ENCODE results near the gene VAV2. TPM values are rescaled to one million over a fixed set of nuclear protein-coding genes. Genes with fewer than 3 reads are reported as not detected.

VAV2 gene
- total and polyA plus RNA-seq, 9 of the 15 experiments (the other 6 are each of a cell fraction or from before 2014, with no cell fraction given): 0.01 to 2.7 (median 1.0) TPM; not detected in 1

DNA sequence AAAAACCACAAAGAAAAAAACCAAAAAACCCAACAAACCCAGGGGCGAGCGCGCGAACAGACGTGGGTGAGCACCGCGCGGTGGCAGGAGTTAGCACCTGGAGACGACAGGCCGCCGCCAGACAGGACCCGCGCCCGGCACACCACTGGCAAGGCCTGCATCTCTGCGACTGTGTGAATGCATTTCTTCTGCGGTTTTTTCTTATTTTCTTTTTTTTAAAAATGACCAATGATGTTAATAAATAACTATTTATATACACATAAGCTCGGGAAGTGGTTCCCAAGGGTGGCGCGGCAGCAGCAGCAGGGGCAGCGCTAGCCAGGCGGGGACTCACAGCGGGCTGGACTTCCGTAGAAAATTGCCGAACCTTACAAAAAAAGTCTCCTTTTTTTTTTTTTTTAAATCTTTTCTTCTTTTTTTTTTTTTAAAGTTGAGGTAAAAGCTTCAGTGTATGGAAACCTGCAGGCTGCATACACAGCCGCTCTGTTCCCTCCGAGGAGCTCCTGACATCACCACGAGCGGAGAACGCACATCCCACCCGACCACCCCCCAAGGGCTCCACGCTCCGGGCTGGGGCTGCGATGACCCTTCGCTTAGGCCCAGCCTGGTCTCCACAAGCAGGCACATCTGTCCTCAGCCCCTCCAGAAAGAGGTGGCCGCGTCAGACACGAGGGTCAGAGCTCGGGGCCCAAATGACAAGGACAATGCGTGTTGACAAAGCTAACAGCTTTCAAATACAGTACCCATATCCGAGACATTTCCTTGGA is 40.5 kb upstream of the VAV2 start:
- FAIRE-seq: no peak
- DNase-seq (ENCODE audit: extremely low read depth in 1 of 4, low spot score in 3 of 4): no peak
- no TSS peak for BruUV-seq (replicated peaks)

DNA sequence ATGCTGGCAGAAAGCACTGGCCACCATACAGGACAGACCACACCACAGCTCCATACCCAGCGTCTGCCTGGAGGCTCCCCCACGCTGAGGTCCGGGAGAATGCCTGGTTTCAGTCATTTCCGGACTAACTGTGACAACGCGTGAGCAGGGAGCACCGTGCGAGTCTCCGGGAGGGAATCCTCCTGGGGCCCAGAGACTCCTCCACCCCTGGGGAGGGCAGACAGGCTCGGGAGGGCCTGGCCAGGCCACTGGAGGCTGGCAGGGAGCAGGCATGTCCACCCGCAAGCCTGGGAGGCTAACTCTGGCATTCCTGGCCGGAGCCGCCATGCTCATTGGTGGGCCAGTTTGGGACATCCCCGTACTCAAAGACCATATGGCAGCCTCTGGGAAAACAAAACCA is 39.7 kb upstream of the VAV2 start:
- WGBS (ENCODE audit: insufficient coverage, low coverage, missing lambda C conversion rate): 92% methylated on average over 11 of the region's 14 CpGs
- TF ChIP-seq PURB (CRISPR knock-in tag; IDR thresholded peaks at IDR 0.05; ENCODE audit: low read depth): no peak
- TF ChIP-seq, protein P1, sequence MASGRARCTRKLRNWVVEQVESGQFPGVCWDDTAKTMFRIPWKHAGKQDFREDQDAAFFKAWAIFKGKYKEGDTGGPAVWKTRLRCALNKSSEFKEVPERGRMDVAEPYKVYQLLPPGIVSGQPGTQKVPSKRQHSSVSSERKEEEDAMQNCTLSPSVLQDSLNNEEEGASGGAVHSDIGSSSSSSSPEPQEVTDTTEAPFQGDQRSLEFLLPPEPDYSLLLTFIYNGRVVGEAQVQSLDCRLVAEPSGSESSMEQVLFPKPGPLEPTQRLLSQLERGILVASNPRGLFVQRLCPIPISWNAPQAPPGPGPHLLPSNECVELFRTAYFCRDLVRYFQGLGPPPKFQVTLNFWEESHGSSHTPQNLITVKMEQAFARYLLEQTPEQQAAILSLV (tag; IDR thresholded peaks at IDR 0.05): no peak
- TF ChIP-seq KLF16 (IDR thresholded peaks at IDR 0.05): no peak
- no peak for TF ChIP-seq ESRRA (IDR thresholded peaks at IDR 0.05; ENCODE audit: borderline replicate concordance, low read depth)
- TF ChIP-seq TAF9B (IDR thresholded peaks at IDR 0.05; ENCODE audit: partially characterized antibody): no peak
- TF ChIP-seq, protein P2, sequence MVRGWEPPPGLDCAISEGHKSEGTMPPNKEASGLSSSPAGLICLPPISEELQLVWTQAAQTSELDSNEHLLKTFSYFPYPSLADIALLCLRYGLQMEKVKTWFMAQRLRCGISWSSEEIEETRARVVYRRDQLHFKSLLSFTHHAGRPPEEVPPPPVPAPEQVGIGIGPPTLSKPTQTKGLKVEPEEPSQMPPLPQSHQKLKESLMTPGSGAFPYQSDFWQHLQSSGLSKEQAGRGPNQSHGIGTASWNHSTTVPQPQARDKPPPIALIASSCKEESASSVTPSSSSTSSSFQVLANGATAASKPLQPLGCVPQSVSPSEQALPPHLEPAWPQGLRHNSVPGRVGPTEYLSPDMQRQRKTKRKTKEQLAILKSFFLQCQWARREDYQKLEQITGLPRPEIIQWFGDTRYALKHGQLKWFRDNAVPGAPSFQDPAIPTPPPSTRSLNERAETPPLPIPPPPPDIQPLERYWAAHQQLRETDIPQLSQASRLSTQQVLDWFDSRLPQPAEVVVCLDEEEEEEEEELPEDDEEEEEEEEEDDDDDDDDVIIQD (CRISPR knock-in tag; IDR thresholded peaks at IDR 0.05): no peak
- no peak for TF ChIP-seq MTF1 (CRISPR knock-in tag; IDR thresholded peaks at IDR 0.05; ENCODE audit: borderline replicate concordance)
- no peak for TF ChIP-seq RBM14 (IDR thresholded peaks at IDR 0.05; ENCODE audit: borderline replicate concordance, insufficient read depth, low read depth, low read length)
- TF ChIP-seq ZSCAN29 (IDR thresholded peaks at IDR 0.05): no peak

More for the DNA sequence above, 40.5 kb upstream of the VAV2 start:
- no peak overlapping the region for H3K27ac ChIP-seq (ENCODE audit: extremely low read depth, low read depth, low read length)
- ATAC-seq: no peak
- no peak overlapping the region for H3K9ac ChIP-seq (ENCODE audit: insufficient read depth in 1 of 2, low read depth in 2 of 2, low read length in 2 of 2)
- intact Hi-C loops (cut with micrococcal nuclease) (no loop called here), in situ Hi-C loops (cut with MboI) (no loop called here)
- TF ChIP-seq POLR2B (IDR thresholded peaks at IDR 0.05; ENCODE audit: low read depth, partially characterized antibody) (no peak), ARID1B (IDR thresholded peaks at IDR 0.05) (no peak)
- TF ChIP-seq, protein P3, sequence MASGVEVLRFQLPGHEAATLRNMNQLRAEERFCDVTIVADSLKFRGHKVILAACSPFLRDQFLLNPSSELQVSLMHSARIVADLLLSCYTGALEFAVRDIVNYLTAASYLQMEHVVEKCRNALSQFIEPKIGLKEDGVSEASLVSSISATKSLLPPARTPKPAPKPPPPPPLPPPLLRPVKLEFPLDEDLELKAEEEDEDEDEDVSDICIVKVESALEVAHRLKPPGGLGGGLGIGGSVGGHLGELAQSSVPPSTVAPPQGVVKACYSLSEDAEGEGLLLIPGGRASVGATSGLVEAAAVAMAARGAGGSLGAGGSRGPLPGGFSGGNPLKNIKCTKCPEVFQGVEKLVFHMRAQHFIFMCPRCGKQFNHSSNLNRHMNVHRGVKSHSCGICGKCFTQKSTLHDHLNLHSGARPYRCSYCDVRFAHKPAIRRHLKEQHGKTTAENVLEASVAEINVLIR (CRISPR knock-in tag; IDR thresholded peaks at IDR 0.05): no peak
- no peaks in the 10 kb centered on the region for H3K79me2 ChIP-seq (ENCODE audit: control insufficient read depth, insufficient read depth, low read length)
- H3K4me1 ChIP-seq (replicated peaks in 1 of 2; ENCODE audit: control insufficient read depth in 2 of 2, insufficient read depth in 2 of 2, low read length in 2 of 2): peaks cover 0 to 8% of the 10 kb centered on the region in 2 experiments; a peak in 1 of 5 replicates
- H3K27me3 ChIP-seq (ENCODE audit: control insufficient read depth in 2 of 2, insufficient read depth in 2 of 2, low read length in 2 of 2): no peaks in the 10 kb centered on the region
- ChIA-PET CTCF (ENCODE audit: low intra/inter-chr PET ratio) (no interaction called here), POLR2A (interaction anchor here (0.6 kb wide), 1 partner anchor 481 kb away, joined by 3 read pairs; no protein-coding TSS in a partner anchor)
- no peaks in the 10 kb centered on the region for H3K9me1 ChIP-seq (ENCODE audit: control insufficient read depth, insufficient read depth, low read length)
- no peaks in the 10 kb centered on the region for H4K20me1 ChIP-seq (replicated peaks; ENCODE audit: control insufficient read depth, insufficient read depth, low read length)
- no peaks in the 10 kb centered on the region for H3K9me3 ChIP-seq (replicated peaks; ENCODE audit: control insufficient read depth, insufficient read depth, low read depth, low read length)
- 89% methylated on average over 31 of the region's 40 CpGs for WGBS (ENCODE audit: insufficient coverage, low coverage, missing lambda C conversion rate)
- no peak overlapping the region for H2AFZ ChIP-seq (ENCODE audit: low read depth, low read length)
- H3K4me3 ChIP-seq: no peak overlapping the region
- peaks cover 48% of the 10 kb centered on the region; the same call in 2 of the 3 replicates for H3K36me3 ChIP-seq (ENCODE audit: control insufficient read depth, insufficient read depth, low read length)
- H3K4me2 ChIP-seq (ENCODE audit: insufficient read depth, low read length): no peak overlapping the region

More for the DNA sequence above, 39.7 kb upstream of the VAV2 start:
- CTCF ChIA-PET (ENCODE audit: low intra/inter-chr PET ratio): no interaction called here
- POLR2A ChIA-PET: no interaction called here
- Histone ChIP-seq H2AFZ (ENCODE audit: low read depth, low read length) (no peak overlapping the region), H3K36me3 (ENCODE audit: control insufficient read depth, insufficient read depth, low read length) (peaks cover 48% of the 10 kb centered on the region; the same call in 2 of the 3 replicates), H4K20me1 (replicated peaks; ENCODE audit: control insufficient read depth, insufficient read depth, low read length) (no peaks in the 10 kb centered on the region), H3K9ac (ENCODE audit: insufficient read depth in 1 of 2, low read depth in 2 of 2, low read length in 2 of 2) (peak overlapping the region in 1 of 2 experiments; percentile 26; a peak in 1 of 4 replicates), H3K9me1 (ENCODE audit: control insufficient read depth, insufficient read depth, low read length) (no peaks in the 10 kb centered on the region), H3K4me3 (no peak overlapping the region), H3K9me3 (replicated peaks; ENCODE audit: control insufficient read depth, insufficient read depth, low read depth, low read length) (no peaks in the 10 kb centered on the region), H3K4me2 (ENCODE audit: insufficient read depth, low read length) (no peak overlapping the region), H3K79me2 (ENCODE audit: control insufficient read depth, insufficient read depth, low read length) (no peaks in the 10 kb centered on the region), H3K27me3 (ENCODE audit: control insufficient read depth in 2 of 2, insufficient read depth in 2 of 2, low read length in 2 of 2) (no peaks in the 10 kb centered on the region), H3K27ac (ENCODE audit: extremely low read depth, low read depth, low read length) (no peak overlapping the region), H3K4me1 (replicated peaks in 1 of 2; ENCODE audit: control insufficient read depth in 2 of 2, insufficient read depth in 2 of 2, low read length in 2 of 2) (peaks cover 0 to 8% of the 10 kb centered on the region in 2 experiments; a peak in 1 of 5 replicates)
- in situ Hi-C loops (cut with MboI) (no loop called here), intact Hi-C loops (cut with micrococcal nuclease) (no loop called here)
- ATAC-seq: no peak
- BruUV-seq (replicated peaks): TSS peak; percentile 52
- DNase-seq (ENCODE audit: extremely low read depth in 1 of 4, low spot score in 3 of 4): no peak
- no peak for FAIRE-seq

Data from K562 (cell line).